Panc1 (cell line): ENCODE measurements around the gene STIL. TPM values are rescaled to one million over a fixed set of nuclear protein-coding genes. Genes with fewer than 3 reads are reported as not detected.
"Not testable (repeated sequence)": the region's sequence is repeated elsewhere in the genome, so short reads cannot be mapped to it uniquely, and the experiment has no call there.

ENCODE experiments used
- ATAC-seq: fragments of 200-7000 bp; cut with Tn5 transposase; 2 replicates; pipeline ENCODE4 v1.9.1; 2020; ENCODE audit warnings: mild to moderate bottlenecking, moderate library complexity
- BruUV-seq: library from RNA; stranded (reverse); fragments of 400-500 nt; replicated peaks from 2 replicates; lab custom pipeline; 2021; lab: Mats Ljungman, UMichigan
- CTCF ChIA-PET: fragments of 300-600 bp; sonication (Branson Sonifier 250); formaldehyde crosslinking; loops from one replicate; lab custom pipeline; 2022; ENCODE audit warnings: antibody characterized with exemption; lab: Charles Lee
- POLR2A ChIA-PET: fragments of 300-600 bp; sonication (Branson Sonifier 250); formaldehyde crosslinking; loops from one replicate; lab custom pipeline; 2022; ENCODE audit warnings: antibody characterized with exemption; lab: Charles Lee
- DNase-seq: peaks from one replicate; pipeline ENCODE4 v3.0.0-alpha.2; 2010; ENCODE audit warnings: low read depth, low spot score
- H3K27ac ChIP-seq: 2 replicates; pipeline ENCODE4 v1.5.1; 2011; ENCODE audit warnings: mild to moderate bottlenecking, low read length, inconsistent platforms
- H3K27me3 ChIP-seq: fragments of 200-500 bp; sonication (Bioruptor generic); 2 replicates; pipeline ENCODE4 v1.6.0; 2014; ENCODE audit warnings: low read length, inconsistent platforms; ENCODE audit not compliant: control insufficient read depth, insufficient read depth
- H3K36me3 ChIP-seq: fragments of 200-500 bp; sonication (Bioruptor generic); 2 replicates; pipeline ENCODE4 v1.5.1; 2014; ENCODE audit warnings: inconsistent platforms, mild to moderate bottlenecking, low read length, moderate library complexity; ENCODE audit not compliant: control insufficient read depth, insufficient read depth
- H3K4me1 ChIP-seq: 2 replicates; pipeline ENCODE4 v1.5.1; 2011; ENCODE audit warnings: inconsistent platforms, mild to moderate bottlenecking, low read length, moderate library complexity; ENCODE audit not compliant: control insufficient read depth, insufficient read depth
- H3K4me3 ChIP-seq, 2 experiments: 2 replicates each; pipeline ENCODE4 v1.5.1; 2011 to 2012; ENCODE audit warnings: low read depth in 2 of 2, low read length in 2 of 2, mild to moderate bottlenecking in 2 of 2, inconsistent platforms in 1 of 2, moderate library complexity in 1 of 2
- H3K9me3 ChIP-seq: fragments of 200-500 bp; sonication (Bioruptor generic); 2 replicates; pipeline ENCODE4 v1.5.1; 2014; ENCODE audit warnings: low read depth, mild to moderate bottlenecking, inconsistent platforms, low read length, moderate library complexity; ENCODE audit not compliant: control insufficient read depth, insufficient read depth
- POLR2AphosphoS5 ChIP-seq: IDR thresholded peaks from 2 replicates; pipeline ENCODE4 v1.6.1; 2012; ENCODE audit warnings: mild to moderate bottlenecking, low read depth, low read length, moderate library complexity
- SIN3A ChIP-seq: IDR thresholded peaks from 2 replicates; pipeline ENCODE4 v1.6.1; 2012; ENCODE audit warnings: low read depth, mild to moderate bottlenecking, low read length, moderate library complexity, borderline replicate concordance; ENCODE audit not compliant: insufficient read depth
- TCF7L2 ChIP-seq: IDR thresholded peaks from 2 replicates; pipeline ENCODE4 v1.6.1; 2011; ENCODE audit warnings: mild to moderate bottlenecking, low read depth, low read length, inconsistent platforms
- in situ Hi-C: cut with HindIII; loops from 2 replicates; pipeline ENCODE4 v1.10.0; 2016; ENCODE audit warnings: low sequenced_read_pairs, low pct_unique_long_range_greater_than_20kb
- intact Hi-C: fragments of 100-400 bp; cut with micrococcal nuclease; formaldehyde crosslinking; loops from one replicate; pipeline ENCODE4 v1.10.0; 2022; ENCODE audit not compliant: unreplicated experiment
- total RNA-seq: library from RNA; stranded (reverse); gene quantifications from one replicate; pipeline ENCODE4 v1.2.1, GENCODE V29; 2021; ENCODE audit not compliant: unreplicated experiment
- TF ChIP-seq, protein P1 (sequence below): fragments of 450-650 bp; IDR thresholded peaks from 2 replicates; pipeline ENCODE4 v1.5.1; 2017; ENCODE audit warnings: mild to moderate bottlenecking
- TF ChIP-seq, protein P2 (sequence below), 2 experiments: IDR thresholded peaks; 2 replicates each; pipeline ENCODE4 v1.6.1; 2011 to 2012; ENCODE audit warnings: low read depth in 2 of 2, control low read depth in 1 of 2, low read length in 1 of 2, mild to moderate bottlenecking in 1 of 2, moderate library complexity in 1 of 2; ENCODE audit not compliant: insufficient read depth in 1 of 2

STIL gene
- total RNA-seq, 1 experiment from 2014 or later = 31.6 TPM

DNA sequence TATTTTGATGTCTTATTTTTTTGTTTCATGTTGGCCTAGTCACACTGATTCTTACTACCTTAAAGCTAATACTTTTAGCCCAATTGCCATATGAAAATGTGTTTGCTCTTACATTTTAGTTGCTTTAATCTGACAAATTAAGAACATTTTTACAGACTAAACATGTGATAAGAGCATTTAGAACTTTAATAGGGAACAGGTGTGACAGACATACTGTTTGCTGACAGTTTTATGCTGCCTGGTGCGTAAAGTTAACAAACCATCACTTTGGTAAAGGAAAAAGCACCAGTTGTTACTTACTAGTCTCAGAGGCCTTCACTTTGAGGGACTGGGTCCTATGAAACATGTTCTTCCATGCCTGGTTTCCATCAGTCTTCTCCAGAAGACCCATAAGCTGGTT is 34.3 kb upstream of the STIL start:
- Histone ChIP-seq H3K4me1 (no peaks in the 10 kb centered on the region; the same call in 1 of the 2 replicates), H3K36me3 (no peaks in the 10 kb centered on the region), H3K27me3 (no peaks in the 10 kb centered on the region), H3K4me3 (no peak overlapping the region), H3K27ac (no peak overlapping the region), H3K9me3 (no peaks in the 10 kb centered on the region)
- TF ChIP-seq POLR2AphosphoS5 = no peak
- TF ChIP-seq, protein P1, sequence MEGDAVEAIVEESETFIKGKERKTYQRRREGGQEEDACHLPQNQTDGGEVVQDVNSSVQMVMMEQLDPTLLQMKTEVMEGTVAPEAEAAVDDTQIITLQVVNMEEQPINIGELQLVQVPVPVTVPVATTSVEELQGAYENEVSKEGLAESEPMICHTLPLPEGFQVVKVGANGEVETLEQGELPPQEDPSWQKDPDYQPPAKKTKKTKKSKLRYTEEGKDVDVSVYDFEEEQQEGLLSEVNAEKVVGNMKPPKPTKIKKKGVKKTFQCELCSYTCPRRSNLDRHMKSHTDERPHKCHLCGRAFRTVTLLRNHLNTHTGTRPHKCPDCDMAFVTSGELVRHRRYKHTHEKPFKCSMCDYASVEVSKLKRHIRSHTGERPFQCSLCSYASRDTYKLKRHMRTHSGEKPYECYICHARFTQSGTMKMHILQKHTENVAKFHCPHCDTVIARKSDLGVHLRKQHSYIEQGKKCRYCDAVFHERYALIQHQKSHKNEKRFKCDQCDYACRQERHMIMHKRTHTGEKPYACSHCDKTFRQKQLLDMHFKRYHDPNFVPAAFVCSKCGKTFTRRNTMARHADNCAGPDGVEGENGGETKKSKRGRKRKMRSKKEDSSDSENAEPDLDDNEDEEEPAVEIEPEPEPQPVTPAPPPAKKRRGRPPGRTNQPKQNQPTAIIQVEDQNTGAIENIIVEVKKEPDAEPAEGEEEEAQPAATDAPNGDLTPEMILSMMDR = no peak
- TF ChIP-seq TCF7L2 = no peak
- TF ChIP-seq, protein P2, sequence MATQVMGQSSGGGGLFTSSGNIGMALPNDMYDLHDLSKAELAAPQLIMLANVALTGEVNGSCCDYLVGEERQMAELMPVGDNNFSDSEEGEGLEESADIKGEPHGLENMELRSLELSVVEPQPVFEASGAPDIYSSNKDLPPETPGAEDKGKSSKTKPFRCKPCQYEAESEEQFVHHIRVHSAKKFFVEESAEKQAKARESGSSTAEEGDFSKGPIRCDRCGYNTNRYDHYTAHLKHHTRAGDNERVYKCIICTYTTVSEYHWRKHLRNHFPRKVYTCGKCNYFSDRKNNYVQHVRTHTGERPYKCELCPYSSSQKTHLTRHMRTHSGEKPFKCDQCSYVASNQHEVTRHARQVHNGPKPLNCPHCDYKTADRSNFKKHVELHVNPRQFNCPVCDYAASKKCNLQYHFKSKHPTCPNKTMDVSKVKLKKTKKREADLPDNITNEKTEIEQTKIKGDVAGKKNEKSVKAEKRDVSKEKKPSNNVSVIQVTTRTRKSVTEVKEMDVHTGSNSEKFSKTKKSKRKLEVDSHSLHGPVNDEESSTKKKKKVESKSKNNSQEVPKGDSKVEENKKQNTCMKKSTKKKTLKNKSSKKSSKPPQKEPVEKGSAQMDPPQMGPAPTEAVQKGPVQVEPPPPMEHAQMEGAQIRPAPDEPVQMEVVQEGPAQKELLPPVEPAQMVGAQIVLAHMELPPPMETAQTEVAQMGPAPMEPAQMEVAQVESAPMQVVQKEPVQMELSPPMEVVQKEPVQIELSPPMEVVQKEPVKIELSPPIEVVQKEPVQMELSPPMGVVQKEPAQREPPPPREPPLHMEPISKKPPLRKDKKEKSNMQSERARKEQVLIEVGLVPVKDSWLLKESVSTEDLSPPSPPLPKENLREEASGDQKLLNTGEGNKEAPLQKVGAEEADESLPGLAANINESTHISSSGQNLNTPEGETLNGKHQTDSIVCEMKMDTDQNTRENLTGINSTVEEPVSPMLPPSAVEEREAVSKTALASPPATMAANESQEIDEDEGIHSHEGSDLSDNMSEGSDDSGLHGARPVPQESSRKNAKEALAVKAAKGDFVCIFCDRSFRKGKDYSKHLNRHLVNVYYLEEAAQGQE (IDR thresholded peaks at IDR 0.05; ENCODE audit: insufficient read depth in 1 of 2, low read depth in 2 of 2, low read length in 1 of 2) = no peak
- TF ChIP-seq SIN3A = no peak
- POLR2A ChIA-PET = no interaction called here
- CTCF ChIA-PET = no interaction called here
- no peak for DNase-seq
- intact Hi-C loops = no loop called here
- no TSS peak for BruUV-seq
- ATAC-seq = no peak
- in situ Hi-C loops = no loop called here

DNA sequence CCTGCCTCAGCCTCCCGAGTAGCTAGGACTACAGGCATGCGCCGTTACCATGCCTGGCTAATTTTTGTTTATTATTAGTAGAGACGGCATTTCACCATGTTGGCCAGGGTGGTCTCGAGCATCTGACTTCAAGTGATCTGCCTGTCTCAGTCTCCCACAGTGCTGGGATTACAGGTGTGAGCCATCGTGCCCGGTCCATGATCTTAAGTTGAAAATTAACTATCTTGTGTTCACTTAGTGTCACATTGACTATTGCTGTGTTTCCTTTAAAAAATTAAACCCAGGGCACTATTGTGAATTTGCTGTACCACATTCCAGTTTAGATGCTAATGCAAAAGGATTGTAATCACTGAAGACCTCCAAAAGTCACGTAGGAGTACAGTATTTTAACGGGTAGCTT is 33.8 kb upstream of the STIL start:
- DNase-seq (no peak), ATAC-seq (no peak)
- CTCF ChIA-PET = no interaction called here
- no peak for TF ChIP-seq SIN3A
- TF ChIP-seq POLR2AphosphoS5 = no peak
- TF ChIP-seq, protein P1 = no peak
- no peak for TF ChIP-seq TCF7L2
- TF ChIP-seq, protein P2 (IDR thresholded peaks at IDR 0.05; ENCODE audit: insufficient read depth in 1 of 2, low read depth in 2 of 2, low read length in 1 of 2) = no peak
- H3K27me3 ChIP-seq = no peaks in the 10 kb centered on the region
- no peaks in the 10 kb centered on the region for H3K36me3 ChIP-seq
- H3K27ac ChIP-seq = no peak overlapping the region
- in situ Hi-C loops = no loop called here
- POLR2A ChIA-PET = no interaction called here
- no peaks in the 10 kb centered on the region; the same call in 1 of the 2 replicates for H3K4me1 ChIP-seq
- H3K4me3 ChIP-seq = no peak overlapping the region
- no peaks in the 10 kb centered on the region for H3K9me3 ChIP-seq
- no TSS peak for BruUV-seq
- intact Hi-C loops = no loop called here

DNA sequence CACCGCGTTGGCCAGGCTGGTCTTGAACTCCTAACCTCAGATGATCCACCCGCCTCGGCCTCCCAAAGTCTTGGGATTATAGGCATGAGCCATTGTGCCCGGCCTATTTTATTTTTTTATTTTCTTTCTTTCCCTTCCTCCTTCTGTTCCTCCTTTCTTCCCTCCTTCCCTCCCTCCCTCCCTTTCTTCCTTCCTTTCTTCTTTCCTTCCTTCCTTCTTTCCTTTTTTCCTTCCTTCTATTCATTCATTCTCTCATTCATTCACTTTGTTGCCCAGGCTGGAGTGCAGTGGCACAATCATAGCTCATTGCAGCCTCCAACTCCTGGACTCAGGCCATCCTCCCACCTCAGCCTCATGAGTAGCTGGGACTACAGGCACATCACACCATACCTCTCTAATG is 33.0 kb upstream of the STIL start:
- H3K36me3 ChIP-seq, H3K9me3 ChIP-seq, POLR2A ChIA-PET, DNase-seq, intact Hi-C loops, H3K4me1 ChIP-seq, ATAC-seq, in situ Hi-C loops, H3K4me3 ChIP-seq, H3K27ac ChIP-seq, BruUV-seq, H3K27me3 ChIP-seq, CTCF ChIA-PET: not testable (repeated sequence)
